SIG-M5 treated with dmso at 0.1 percent for 504 hours (cell line): ENCODE results near the gene ZNF74.
A peak's percentile ranks its signal among the peaks of the same experiment; 100 is the strongest.

Experiments used
- DNase-seq: peaks from one replicate; lab custom pipeline; 2025; ENCODE audit not compliant: unreplicated experiment; lab: John Stamatoyannopoulos, UW

The ZNF74 gene

GRCh38 chr22:20430720-20431510 is 37.0 kb downstream of the ZNF74 start:
- DNase-seq: peak; percentile 49

DNA sequence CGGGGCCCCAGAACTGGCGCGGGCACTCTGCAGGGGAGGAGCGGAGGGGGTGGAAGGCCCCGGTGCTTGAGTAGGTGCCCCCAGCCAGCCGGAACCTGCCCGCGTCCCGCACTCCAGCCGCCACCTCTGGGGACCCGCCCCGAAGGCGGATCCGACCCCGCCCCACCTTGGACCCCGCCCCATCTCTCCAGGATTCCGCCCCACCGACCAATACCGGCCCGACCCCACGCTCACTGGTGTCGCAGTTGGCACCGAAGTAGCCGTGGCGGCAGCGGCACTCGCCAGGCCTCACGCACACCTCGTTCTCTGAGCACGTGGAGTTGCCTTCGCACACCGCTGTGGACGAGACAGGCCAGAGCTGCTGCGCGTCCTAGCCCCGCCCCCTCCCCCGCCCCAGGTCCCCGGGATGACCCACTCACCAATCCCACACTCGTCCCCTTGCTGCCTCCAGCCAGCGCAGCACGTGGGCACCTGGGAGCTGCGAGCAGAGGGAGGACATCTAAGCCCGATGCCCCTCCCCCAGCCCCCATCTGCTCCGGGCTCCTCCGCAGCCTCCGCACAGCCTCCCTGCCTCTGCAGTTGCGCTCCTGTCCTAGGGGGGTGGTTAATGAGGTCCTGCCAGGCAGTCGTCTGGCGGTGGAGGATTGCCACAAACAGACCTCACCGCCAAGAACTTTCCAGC is 37.7 kb downstream of the ZNF74 start:
- DNase-seq: no peak

DNA sequence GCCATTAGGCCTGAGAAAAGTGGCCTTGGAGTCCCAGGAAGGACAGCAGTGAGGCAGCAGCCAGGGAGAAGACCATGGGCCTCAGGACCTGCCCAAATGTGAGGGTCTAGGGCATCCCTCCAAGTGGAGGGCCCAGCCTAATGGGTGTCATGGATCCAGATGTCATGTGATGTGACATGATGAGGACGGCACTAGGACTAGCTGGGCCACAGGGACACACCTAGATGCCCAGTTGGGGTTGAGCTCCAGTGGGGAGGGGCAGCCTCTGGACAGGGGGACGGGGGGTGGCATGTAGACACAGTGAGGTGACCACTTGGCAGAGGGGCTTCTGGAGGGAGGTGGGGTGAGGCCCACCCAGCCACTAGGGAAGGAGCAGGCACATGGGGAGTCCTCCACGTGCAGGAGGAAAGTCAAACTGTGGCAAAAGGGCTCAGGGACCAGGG is 38.3 kb downstream of the ZNF74 start:
- no peak for DNase-seq

- no peak for DNase-seq
Observed at GRCh38 chr22:20433191-20433590, 39.2 kb downstream of the ZNF74 start.

DNA sequence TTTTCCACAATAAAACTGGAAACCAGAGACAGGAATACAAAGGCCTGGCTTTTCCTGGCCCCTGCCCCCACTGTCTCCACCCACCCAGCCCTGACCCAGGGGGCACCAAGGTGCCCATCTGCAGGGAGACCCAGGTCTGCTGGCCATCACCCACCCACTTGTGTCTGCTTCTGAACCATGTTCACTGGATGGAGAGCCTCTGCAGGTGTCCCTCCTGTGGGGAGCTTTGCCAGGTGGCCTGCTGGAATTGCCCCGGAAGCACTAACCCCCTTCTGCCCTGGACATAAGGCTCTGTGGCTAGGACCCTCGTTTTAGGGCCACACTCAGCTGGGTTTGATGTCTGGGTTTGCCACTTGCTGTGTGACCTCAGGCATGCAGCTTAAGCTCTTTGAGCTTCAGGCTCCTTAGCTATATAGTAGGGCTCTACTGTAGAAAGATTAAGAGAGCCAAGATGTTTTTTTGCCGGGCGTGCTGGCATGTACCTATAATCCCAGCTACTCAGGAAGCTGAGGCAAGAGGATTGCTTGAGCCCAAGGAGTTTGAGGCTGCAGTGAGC is 39.8 kb downstream of the ZNF74 start:
- no peak for DNase-seq

- no peak for DNase-seq
Observed at GRCh38 chr22:20434264-20434751, 40.4 kb downstream of the ZNF74 start.

DNA sequence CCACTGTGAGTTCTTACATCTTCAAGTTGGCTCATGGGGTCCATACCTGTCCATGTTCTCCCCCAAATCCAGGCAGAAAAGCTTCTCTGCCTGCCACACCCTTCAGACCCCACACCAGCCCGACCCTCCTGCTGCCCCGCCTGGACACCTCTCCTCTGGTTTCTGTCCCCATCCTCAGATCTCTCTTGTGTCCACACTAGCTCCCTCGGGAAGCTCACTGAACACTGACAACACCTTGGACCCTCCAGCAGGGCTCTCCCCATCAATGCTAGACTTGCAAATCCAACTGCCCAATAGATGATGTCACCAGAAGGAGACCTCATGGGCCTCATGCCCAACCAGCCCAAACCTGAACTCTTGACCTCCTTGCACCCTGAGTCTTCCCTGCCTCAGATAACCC is 40.8 kb downstream of the ZNF74 start:
- DNase-seq: no peak

GRCh38 chr22:20435436-20436306 is 41.7 kb downstream of the ZNF74 start:
- DNase-seq: no peak

DNA sequence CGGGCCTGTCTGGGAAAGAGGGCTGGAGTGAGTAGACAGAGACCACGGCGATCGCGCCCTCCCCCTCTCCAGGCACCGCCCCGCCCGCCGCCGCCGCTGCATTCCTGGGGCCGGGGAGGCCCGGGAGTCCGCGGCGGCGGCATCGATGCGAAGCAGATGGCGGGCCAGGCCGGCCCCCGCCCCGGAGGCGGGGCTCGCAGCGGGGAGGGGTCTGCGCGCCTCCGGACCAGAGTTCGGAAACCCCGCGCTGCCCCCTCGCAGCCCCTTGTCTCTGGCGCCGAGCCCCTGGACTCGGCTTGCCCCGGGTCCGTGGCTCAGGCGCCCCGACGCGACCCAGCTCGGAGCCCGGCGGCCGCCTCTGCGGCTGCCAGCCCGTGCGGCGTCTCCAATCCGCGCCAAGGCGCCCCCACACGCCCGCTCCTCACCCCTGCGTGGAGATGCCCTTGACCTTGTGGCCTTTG is 42.4 kb downstream of the ZNF74 start:
- DNase-seq: no peak

- no peak for DNase-seq
Observed at GRCh38 chr22:20436768-20437612, 43.0 kb downstream of the ZNF74 start.

DNA sequence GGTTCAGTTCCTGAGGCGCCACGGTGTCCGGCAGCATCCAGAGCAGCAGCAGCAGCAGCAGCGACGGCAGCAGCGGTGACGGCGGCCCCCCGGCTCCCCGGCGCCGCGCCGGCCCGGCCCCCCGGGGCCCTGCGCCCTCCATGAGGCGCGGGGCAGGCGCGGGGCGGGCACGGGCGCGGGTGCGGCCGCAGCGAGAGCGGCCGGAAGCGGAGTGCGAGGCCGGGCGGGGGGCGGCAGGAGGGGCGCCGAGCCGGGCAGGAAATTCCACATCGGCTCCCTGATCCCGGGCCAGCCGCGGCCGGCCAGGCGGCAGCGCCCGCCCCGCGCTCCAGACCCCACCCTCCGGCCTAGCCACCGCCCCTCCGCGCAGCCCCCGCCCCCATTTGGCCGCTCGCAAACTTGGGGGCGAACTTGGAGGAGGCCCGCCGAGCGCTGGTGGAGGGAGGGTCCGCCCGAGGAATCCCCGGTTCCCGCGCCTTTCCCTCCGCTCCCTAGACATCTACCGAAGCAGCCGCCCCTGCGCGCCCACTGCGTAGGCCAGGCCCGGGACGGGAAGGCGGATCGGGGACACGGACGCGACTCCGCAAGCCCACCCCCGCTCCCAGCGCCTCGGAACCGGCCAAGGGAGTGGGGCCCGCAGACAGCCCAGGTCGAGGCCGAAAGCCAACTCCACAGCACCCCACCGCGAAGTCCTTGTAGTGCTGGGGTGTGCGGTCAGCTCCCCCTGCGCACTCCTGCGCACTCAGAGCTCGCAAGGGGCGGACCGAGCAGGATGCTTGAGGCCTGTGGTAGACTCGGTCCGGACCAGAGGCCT is 43.9 kb downstream of the ZNF74 start, which contains the start of gene SCARF2:
Gene SCARF2 (minus strand): TSS at position 213 of the 814 bp plus-strand sequence. CDS start 71 bp downstream, at position 142.
- no peak for DNase-seq

- DNase-seq: no peak
Observed at GRCh38 chr22:20438427-20438677, 44.4 kb downstream of the ZNF74 start.

DNA sequence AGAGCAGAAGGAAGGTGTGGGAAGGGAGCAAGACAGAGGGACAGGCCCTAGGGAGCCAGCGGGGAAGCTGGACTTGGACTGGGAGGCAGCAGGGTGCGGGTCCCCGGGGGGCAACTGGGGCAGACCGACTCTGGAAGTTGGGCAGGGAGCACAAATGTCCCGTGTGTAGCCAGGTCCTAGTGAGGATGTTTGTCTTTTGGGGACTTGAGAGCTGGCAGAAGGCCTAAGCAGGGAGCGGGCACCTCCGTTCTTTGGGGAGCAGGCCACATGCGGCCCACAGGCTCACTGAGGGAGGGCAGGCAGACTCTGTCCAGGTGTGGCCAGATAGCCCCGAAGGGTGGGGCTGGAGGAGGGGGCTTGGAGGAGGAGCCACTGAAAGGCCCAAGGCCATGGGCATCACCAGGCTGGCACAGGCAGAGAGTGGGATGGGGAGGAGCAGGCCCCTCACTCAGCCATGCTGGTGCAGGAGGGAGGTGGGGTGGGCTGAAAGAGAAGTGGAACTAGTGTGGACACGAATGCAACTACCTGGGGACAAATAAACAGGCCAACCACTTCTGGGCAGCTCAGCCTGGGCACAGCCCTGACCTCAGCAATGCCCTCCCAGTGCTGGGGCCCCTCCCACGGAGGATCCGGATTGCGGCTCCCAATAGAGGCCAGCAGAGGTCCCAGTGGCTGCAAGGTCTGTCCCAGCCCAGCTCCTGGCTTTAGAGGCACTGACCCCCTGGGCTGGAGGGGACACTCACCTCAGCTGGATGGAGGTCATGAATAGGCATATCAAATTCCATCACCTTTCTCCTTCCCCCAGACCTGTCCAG is 44.9 kb downstream of the ZNF74 start:
- DNase-seq: no peak

- no peak for DNase-seq
Observed at GRCh38 chr22:20439556-20439927, 45.6 kb downstream of the ZNF74 start.

DNA sequence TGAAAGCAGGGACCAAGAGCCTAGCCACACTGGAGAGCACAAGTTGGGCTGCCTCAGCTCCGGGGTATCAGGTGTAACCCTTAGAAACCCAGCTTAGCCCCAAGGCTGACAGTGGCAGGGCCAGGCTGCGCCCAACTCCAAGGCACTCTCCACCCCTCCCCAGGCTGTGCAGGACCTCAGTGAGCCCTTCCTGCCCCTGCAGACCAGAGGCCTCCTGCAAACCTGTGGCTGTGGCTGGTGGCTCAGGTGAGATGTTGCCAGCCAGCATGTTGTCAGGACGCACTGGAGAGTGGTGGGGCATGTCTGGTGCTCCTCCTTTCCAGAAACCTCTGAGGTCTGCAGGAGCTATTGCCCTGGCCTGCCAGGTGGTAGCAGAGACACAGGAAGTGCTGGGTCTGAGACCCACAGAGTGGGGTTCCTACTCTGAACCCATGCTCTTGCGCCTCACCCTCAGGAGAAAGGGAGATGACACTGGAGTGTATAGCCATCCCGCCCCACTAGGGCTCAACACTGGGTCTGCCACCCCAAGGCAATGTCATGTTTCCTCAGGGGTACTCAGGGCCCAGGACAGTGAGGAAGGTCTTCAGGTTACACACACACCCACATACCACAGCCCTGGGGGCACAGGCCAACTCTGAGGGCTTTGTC is 46.1 kb downstream of the ZNF74 start:
- no peak for DNase-seq

DNA sequence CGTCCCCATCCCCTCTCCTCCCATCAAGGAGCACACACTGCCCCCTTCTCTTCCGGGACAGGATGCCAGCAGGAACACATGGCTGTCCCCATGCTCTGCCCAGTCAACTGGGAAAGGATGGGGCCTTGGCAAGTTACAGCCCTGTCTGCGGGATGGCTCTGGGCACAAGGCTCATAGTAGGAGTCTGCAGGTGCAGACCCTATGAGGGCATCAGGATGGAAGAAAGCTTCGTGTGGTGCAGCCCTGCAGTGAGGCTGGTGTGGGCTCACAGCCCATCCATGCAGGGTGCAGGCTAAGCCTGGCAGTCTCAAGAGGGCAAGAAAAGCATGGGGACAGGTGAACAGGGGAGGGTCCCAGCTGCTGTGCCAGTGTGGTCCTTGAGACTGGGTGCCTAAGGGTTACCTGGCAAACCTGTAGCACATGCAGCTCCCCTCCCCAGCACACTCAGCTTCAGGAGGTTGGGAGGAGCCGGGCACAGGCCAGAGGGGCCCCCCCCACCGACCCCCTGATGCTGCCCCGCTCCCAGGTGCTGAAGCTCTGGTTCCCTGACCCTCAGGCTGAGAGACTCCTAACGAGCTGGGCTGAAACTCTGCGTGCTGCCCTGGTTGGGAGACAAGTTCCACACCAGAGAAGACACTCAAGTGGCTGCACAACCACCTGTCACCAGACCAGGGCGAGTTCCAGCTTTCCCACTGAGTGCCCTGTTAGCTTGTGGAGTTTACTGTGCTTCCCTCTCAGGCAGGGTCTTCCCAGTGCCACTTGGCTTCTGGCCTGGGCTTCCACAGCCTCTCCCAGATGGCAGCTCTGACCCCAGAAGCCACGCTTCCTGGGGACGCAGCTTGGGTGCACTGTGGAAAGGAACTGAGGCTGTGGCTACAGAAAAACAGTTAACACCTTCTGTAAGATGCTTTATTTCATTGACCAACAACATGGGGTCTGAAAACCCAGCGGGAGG is 47.0 kb downstream of the ZNF74 start:
- DNase-seq: no peak
